ENCODE measurements around the gene CDC42BPB.

DNA sequence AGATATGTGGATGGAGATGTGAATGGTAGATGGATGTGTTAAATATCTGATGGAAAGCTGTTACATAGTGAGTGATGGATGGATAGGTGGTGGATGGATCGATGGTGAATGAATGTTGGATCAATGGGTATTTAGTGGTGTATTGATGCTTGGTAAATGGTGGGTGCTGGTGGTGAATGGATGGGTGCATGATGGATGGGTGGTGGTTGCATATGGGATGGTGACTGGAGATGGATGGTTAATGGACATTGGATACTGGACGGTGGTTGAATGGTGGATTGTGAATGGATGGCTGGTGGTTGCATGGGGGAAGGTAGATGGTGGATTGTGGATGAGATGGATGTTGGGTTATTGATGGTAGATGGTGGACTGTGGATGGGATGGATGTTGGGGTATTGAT lies 24.6 kb upstream of the CDC42BPB start:
- TF ChIP-seq FOXA1 (IDR thresholded peaks at IDR 0.05) (no peak), FOXA1 (CRISPR knock-in tag; IDR thresholded peaks at IDR 0.05) (no peak), HNRNPL (IDR thresholded peaks at IDR 0.05; ENCODE audit: low read depth, low read length) (no peak), POGZ (CRISPR knock-in tag; IDR thresholded peaks at IDR 0.05) (no peak), FOSL2 (CRISPR knock-in tag; IDR thresholded peaks at IDR 0.05) (no peak), SIX1 (CRISPR knock-in tag; IDR thresholded peaks at IDR 0.05; ENCODE audit: borderline replicate concordance) (no peak), SALL2 (CRISPR knock-in tag; IDR thresholded peaks at IDR 0.05) (no peak)
